Spleen (tissue), 11 donors: Measurements from ENCODE around the gene DHRSX. TPM values are rescaled to one million over a fixed set of nuclear protein-coding genes. Genes with fewer than 3 reads are reported as not detected.

Source experiments
- DNase-seq: peaks from one replicate; pipeline ENCODE4 v3.0.0-alpha.2; 2020
- H3K27ac ChIP-seq, 8 donors: fragments of 200-600 bp; sonication (generic) in 7 of 8; 1 replicate in 4 of 8; 2 replicates in 4 of 8; pipeline versions ENCODE4 v1.5.0 to v1.8.0; 2016 to 2021; ENCODE audit warnings: inconsistent platforms in 4 of 8, mild to moderate bottlenecking in 4 of 8, moderate library complexity in 1 of 8
- H3K27me3 ChIP-seq, 7 donors: fragments of 200-600 bp; sonication (generic) in 6 of 7; replicated peaks in 1 of 7; 1 replicate in 4 of 7; 2 replicates in 3 of 7; pipeline versions ENCODE4 v1.5.0 to v1.8.0; 2016 to 2021; ENCODE audit warnings: inconsistent platforms in 3 of 7, mild to moderate bottlenecking in 1 of 7
- H3K36me3 ChIP-seq, 6 donors: fragments of 200-600 bp; sonication (generic) in 5 of 6; 1 replicate in 4 of 6; 2 replicates in 2 of 6; pipeline versions ENCODE4 v1.5.0 to v1.8.0; 2016 to 2021; ENCODE audit warnings: inconsistent platforms in 2 of 6
- H3K4me1 ChIP-seq, 6 donors: fragments of 200-600 bp; sonication (generic) in 5 of 6; 1 replicate in 3 of 6; 2 replicates in 3 of 6; pipeline versions ENCODE4 v1.5.0 to v1.8.0; 2016 to 2021; ENCODE audit warnings: inconsistent platforms in 3 of 6
- H3K4me3 ChIP-seq, 8 donors: fragments of 200-600 bp; sonication (generic) in 7 of 8; 1 replicate in 4 of 8; 2 replicates in 4 of 8; pipeline versions ENCODE4 v1.5.0 to v1.8.0; 2016 to 2021; ENCODE audit warnings: inconsistent platforms in 4 of 8, mild to moderate bottlenecking in 4 of 8, moderate library complexity in 2 of 8
- H3K9me3 ChIP-seq, 8 donors: fragments of 200-600 bp; sonication (generic) in 7 of 8; 1 replicate in 4 of 8; 2 replicates in 4 of 8; pipeline versions ENCODE4 v1.5.0 to v1.8.0; 2016 to 2021; ENCODE audit warnings: inconsistent platforms in 4 of 8
- CTCF ChIP-seq, 11 experiments: fragments of 200-600 bp in 7 of 11; fragments of 450-650 bp in 4 of 11; sonication (generic) in 4 of 11; IDR thresholded peaks in 8 of 11; conservative IDR thresholded peaks in 3 of 11; 1 replicate in 7 of 11; 2 replicates in 4 of 11; pipeline versions ENCODE4 v1.4.0 to v1.8.0; 2016 to 2021; ENCODE audit warnings: antibody characterized with exemption in 11 of 11, inconsistent platforms in 4 of 11, mild to moderate bottlenecking in 1 of 11
- POLR2A ChIP-seq, 3 donors: fragments of 450-650 bp; IDR thresholded peaks; one replicate each; pipeline ENCODE4 v1.5.1; 2017; ENCODE audit warnings: antibody characterized with exemption in 3 of 3, mild to moderate bottlenecking in 1 of 3
- POLR2AphosphoS5 ChIP-seq, 3 donors: sonication (generic); formaldehyde crosslinking; IDR thresholded peaks; one replicate each; pipeline ENCODE4 v1.5.1; 2017; ENCODE audit warnings: antibody characterized with exemption in 3 of 3
- WGBS, 5 donors: extraction: QIAGEN DNeasy Blood & Tissue Kit in 3 of 5; methylation state at CpG; one replicate each; pipeline versions ENCODE4 v1.1.5 to v1.1.7; 2013 to 2018; 5-methylcytosine and 5-hydroxymethylcytosine counted together
- intact Hi-C: fragments of 100-400 bp; cut with DNase I; formaldehyde crosslinking; loops from one replicate; pipeline ENCODE4 v1.15.0; 2023; ENCODE audit warnings: low total_unique reads
- polyA plus RNA-seq, 3 donors: library from polyadenylated mRNA; stranded (reverse); fragments of 200-250 nt; gene quantifications; one replicate each; pipeline ENCODE4 v1.2.1, GENCODE V29; 2013
- total RNA-seq, 7 donors: library from RNA; depleted of rRNA in 3 of 7; stranded (reverse); fragments of >200 nt in 3 of 7; fragmentation: NEBNext Ultra II Directional in 4 of 7; extraction: Animal tissue kit (Norgen Biotek cat#: 25700) in 4 of 7; gene quantifications; one replicate each; pipeline versions ENCODE4 v1.1.0 to v1.2.1, GENCODE V29; 2016 to 2021
- donor health status: healthy with polysubstance abuse.
- donor health status: DM: no; HTN: no; CAD: no; lungs with moderate emphysema.
- donor health status: DM: no; HTN: no; CAD: no.
- donor health status: Bipolar disorder and iron deficiency.
- donor health status: healthy.
- donor health status: DM: no; HTN: no; CAD: no.
- donor health status: DM: yes; HTN: yes; CAD: no.

Gene DHRSX
- total and polyA plus RNA-seq, 10 donors, result 5.5 to 29.6 (median 23.2) TPM

DNA sequence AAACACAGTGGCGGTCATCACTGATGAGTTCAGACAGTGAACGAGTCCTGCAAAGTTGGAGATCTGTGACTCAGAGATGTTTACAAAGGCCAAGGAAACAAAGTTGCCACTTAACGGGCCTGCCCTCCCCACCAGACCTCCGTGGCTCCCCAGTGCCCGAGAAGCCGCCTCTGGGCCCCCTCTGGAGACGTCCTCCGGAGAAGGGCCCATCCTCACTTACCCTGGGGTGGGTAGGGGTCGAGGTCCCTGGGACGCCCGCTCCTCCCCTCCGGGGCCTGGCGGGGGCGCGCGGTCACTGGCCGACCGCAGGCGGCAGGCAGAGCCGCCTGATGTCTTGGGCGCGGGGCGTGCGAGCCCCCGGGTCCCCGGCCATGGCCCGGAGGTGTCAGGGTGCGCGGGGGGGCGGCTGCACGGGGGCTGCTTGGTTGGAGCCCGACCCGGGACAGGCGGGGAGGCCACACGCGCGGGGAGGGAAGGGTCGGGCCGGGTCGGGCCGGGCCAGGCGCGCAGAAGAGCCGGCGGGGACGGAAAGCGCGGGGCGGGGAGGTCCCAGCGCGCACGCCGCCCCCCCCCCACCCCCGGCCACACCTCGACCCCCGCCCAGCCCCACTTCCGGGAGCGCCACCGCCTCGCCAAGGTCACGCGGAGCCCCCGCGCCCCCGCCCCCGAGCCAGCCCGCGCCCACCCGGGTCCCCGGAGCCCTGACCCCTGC, 529 bp downstream of the DHRSX start:
- WGBS, 5 donors, result 1 to 7% (median 2%) methylated on average over 7 to 68 of the region's 70 CpGs
- H3K4me3 ChIP-seq, result peak overlapping the region; percentile 64 to 94 (median 80)
- H3K27me3 ChIP-seq, result no peaks in the 10 kb centered on the region
- TF ChIP-seq POLR2AphosphoS5 (IDR thresholded peaks at IDR 0.05) (peak in 1 of 3 donors; percentile 29), POLR2A (IDR thresholded peaks at IDR 0.05) (no peak), CTCF (IDR thresholded peaks at IDR 0.05 in 8 of 11, conservative IDR thresholded peaks at IDR 0.05 in 3 of 11) (peak in 2 of 11 experiments; percentile 10 to 14)
- no peaks in the 10 kb centered on the region for H3K9me3 ChIP-seq
- H3K36me3 ChIP-seq, result peaks cover 0 to 20% (median 8%) of the 10 kb centered on the region in 6 donors
- peak; percentile 90 for DNase-seq
- peak overlapping the region; percentile 72 to 94 (median 92) for H3K27ac ChIP-seq
- intact Hi-C loops, result no loop called here
- peaks cover 26 to 55% (median 41%) of the 10 kb centered on the region in 6 donors for H3K4me1 ChIP-seq

GRCh38 chrX:2499507-2499906, 1.3 kb downstream of the DHRSX start:
- intact Hi-C loops, result loop anchor here (10.0 kb wide), 1 partner anchor 195 kb away; the partner anchor contains the start of gene CD99
- TF ChIP-seq CTCF (IDR thresholded peaks at IDR 0.05 in 8 of 11, conservative IDR thresholded peaks at IDR 0.05 in 3 of 11), result no peak
- TF ChIP-seq POLR2A (IDR thresholded peaks at IDR 0.05), result no peak
- no peak for TF ChIP-seq POLR2AphosphoS5 (IDR thresholded peaks at IDR 0.05)
- peak overlapping the region in 7 of 8 donors; percentile 79 to 94 (median 92) for H3K27ac ChIP-seq
- H3K4me1 ChIP-seq, result peaks cover 26 to 59% (median 41%) of the 10 kb centered on the region in 6 donors
- no peaks in the 10 kb centered on the region for H3K27me3 ChIP-seq
- H3K4me3 ChIP-seq, result peak overlapping the region; percentile 64 to 94 (median 80)
- H3K9me3 ChIP-seq, result no peaks in the 10 kb centered on the region
- WGBS, 5 donors, result 87 to 96% (median 89%) methylated on average over 8 of the region's 8 CpGs
- DNase-seq, result peak; percentile 41
- H3K36me3 ChIP-seq, result peaks cover 0 to 21% (median 8%) of the 10 kb centered on the region in 6 donors

DNA sequence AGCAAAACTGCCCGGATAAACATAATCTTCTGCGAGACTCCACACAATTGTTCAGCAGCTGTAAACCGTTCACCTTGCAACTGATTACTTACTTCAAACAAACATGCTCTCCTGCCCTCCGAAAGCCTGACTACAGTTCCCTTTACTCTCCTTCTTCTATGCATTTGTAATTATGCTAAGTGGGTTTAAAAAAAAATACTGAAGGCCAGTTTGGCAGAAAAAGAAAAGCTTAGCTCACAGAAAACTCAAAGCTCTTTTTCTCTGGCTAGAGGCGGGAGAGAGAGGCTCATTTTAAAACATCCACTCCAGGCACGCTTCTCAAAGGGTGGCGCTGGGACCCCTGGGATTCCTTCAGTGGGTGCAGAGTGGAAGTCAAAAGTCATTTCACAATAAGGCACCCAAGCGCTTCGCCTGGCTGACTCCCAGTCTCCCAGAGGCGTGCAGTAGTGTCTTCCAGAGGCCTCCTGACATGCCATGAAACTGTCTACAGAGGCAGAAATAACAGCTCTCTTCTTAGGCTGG, 1.9 kb downstream of the DHRSX start:
- DNase-seq, result peak; percentile 58
- Histone ChIP-seq H3K27ac (peak overlapping the region in 7 of 8 donors; percentile 73 to 94 (median 92)), H3K27me3 (no peaks in the 10 kb centered on the region), H3K4me1 (peaks cover 26 to 59% (median 41%) of the 10 kb centered on the region in 6 donors), H3K4me3 (peak overlapping the region in 5 of 8 donors; percentile 74 to 94 (median 84)), H3K9me3 (no peaks in the 10 kb centered on the region), H3K36me3 (peaks cover 0 to 24% (median 8%) of the 10 kb centered on the region in 6 donors)
- intact Hi-C loops, result loop anchor here (10.0 kb wide), 1 partner anchor 196 kb away; the partner anchor contains the start of gene CD99
- TF ChIP-seq CTCF (IDR thresholded peaks at IDR 0.05 in 8 of 11, conservative IDR thresholded peaks at IDR 0.05 in 3 of 11) (no peak), POLR2AphosphoS5 (IDR thresholded peaks at IDR 0.05) (no peak), POLR2A (IDR thresholded peaks at IDR 0.05) (no peak)
- WGBS, 5 donors, result 36 to 53% (median 49%) methylated on average over 10 of the region's 10 CpGs
